ENCODE measurements around the gene BPIFB6. TPM values are rescaled to one million over a fixed set of nuclear protein-coding genes. Genes with fewer than 3 reads are reported as not detected.

BPIFB6 gene
- total and polyA plus RNA-seq, 10 of the 15 experiments (the other 5 are each of a cell fraction or from before 2014, with no cell fraction given), result not detected

DNA sequence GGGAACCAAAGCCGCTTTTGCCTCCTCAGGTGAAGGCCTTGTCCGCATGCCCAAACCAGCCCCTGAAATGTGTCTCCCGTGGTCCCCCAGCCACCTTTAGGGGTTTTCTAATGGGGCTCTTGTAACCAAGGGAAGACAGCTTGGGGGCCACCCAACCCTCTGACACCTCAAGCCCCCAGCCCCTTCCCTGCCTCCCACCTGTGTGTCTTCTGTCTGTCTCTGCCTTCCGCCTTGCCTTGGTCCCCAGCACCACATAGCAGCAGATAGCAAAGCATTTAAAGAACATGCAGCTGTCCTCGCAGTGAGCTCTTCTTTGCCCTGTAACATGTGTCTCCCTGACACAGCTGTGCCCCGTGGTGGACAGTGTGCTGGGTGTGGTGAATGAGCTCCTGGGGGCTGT lies 31.8 kb downstream of the BPIFB6 start:
- no peak for TF ChIP-seq PML (IDR thresholded peaks at IDR 0.05; ENCODE audit: low read length)
- TF ChIP-seq, protein P1, sequence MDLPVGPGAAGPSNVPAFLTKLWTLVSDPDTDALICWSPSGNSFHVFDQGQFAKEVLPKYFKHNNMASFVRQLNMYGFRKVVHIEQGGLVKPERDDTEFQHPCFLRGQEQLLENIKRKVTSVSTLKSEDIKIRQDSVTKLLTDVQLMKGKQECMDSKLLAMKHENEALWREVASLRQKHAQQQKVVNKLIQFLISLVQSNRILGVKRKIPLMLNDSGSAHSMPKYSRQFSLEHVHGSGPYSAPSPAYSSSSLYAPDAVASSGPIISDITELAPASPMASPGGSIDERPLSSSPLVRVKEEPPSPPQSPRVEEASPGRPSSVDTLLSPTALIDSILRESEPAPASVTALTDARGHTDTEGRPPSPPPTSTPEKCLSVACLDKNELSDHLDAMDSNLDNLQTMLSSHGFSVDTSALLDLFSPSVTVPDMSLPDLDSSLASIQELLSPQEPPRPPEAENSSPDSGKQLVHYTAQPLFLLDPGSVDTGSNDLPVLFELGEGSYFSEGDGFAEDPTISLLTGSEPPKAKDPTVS (IDR thresholded peaks at IDR 0.05; ENCODE audit: low read depth, low read length), result no peak
- no peak for TF ChIP-seq SP1 (IDR thresholded peaks at IDR 0.05; ENCODE audit: low read depth, low read length)
- TF ChIP-seq MXI1 (IDR thresholded peaks at IDR 0.05; ENCODE audit: low read depth, low read length), result no peak
- no peak for TF ChIP-seq MTA2 (IDR thresholded peaks at IDR 0.05; ENCODE audit: low read depth)
- TF ChIP-seq, protein P2, sequence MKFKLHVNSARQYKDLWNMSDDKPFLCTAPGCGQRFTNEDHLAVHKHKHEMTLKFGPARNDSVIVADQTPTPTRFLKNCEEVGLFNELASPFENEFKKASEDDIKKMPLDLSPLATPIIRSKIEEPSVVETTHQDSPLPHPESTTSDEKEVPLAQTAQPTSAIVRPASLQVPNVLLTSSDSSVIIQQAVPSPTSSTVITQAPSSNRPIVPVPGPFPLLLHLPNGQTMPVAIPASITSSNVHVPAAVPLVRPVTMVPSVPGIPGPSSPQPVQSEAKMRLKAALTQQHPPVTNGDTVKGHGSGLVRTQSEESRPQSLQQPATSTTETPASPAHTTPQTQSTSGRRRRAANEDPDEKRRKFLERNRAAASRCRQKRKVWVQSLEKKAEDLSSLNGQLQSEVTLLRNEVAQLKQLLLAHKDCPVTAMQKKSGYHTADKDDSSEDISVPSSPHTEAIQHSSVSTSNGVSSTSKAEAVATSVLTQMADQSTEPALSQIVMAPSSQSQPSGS (IDR thresholded peaks at IDR 0.05; ENCODE audit: low read length), result no peak
- no peak for TF ChIP-seq HDGF (IDR thresholded peaks at IDR 0.05)
- TF ChIP-seq POLR2A (IDR thresholded peaks at IDR 0.05; ENCODE audit: low read depth, low read length), result no peak
- TF ChIP-seq, protein P3, sequence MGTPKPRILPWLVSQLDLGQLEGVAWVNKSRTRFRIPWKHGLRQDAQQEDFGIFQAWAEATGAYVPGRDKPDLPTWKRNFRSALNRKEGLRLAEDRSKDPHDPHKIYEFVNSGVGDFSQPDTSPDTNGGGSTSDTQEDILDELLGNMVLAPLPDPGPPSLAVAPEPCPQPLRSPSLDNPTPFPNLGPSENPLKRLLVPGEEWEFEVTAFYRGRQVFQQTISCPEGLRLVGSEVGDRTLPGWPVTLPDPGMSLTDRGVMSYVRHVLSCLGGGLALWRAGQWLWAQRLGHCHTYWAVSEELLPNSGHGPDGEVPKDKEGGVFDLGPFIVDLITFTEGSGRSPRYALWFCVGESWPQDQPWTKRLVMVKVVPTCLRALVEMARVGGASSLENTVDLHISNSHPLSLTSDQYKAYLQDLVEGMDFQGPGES (IDR thresholded peaks at IDR 0.05), result no peak
- TF ChIP-seq, protein P4, sequence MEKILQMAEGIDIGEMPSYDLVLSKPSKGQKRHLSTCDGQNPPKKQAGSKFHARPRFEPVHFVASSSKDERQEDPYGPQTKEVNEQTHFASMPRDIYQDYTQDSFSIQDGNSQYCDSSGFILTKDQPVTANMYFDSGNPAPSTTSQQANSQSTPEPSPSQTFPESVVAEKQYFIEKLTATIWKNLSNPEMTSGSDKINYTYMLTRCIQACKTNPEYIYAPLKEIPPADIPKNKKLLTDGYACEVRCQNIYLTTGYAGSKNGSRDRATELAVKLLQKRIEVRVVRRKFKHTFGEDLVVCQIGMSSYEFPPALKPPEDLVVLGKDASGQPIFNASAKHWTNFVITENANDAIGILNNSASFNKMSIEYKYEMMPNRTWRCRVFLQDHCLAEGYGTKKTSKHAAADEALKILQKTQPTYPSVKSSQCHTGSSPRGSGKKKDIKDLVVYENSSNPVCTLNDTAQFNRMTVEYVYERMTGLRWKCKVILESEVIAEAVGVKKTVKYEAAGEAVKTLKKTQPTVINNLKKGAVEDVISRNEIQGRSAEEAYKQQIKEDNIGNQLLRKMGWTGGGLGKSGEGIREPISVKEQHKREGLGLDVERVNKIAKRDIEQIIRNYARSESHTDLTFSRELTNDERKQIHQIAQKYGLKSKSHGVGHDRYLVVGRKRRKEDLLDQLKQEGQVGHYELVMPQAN (conservative IDR thresholded peaks at IDR 0.05), result no peak
- no peak for TF ChIP-seq RELA (IDR thresholded peaks at IDR 0.05; ENCODE audit: borderline replicate concordance, partially characterized antibody)
- no peak for TF ChIP-seq RUNX3 (IDR thresholded peaks at IDR 0.05; ENCODE audit: low read length)
- no peak for TF ChIP-seq BCL11A (IDR thresholded peaks at IDR 0.05; ENCODE audit: low read depth, low read length)
- no peak for TF ChIP-seq DPF2 (IDR thresholded peaks at IDR 0.05)
- no peak for TF ChIP-seq JUND (IDR thresholded peaks at IDR 0.05; ENCODE audit: low read depth, low read length)
- no peak for TF ChIP-seq SMAD1 (IDR thresholded peaks at IDR 0.05; ENCODE audit: low read depth, partially characterized antibody)
- BruUV-seq (replicated peaks), result no TSS peak
- DNase-seq (ENCODE audit: low read depth, low spot score) (no peak), FAIRE-seq (no peak), ATAC-seq (no peak)
- Histone ChIP-seq H2AFZ (ENCODE audit: control insufficient read depth, low read depth, low read length) (no peak overlapping the region), H3K36me3 (ENCODE audit: control insufficient read depth in 2 of 2, insufficient read depth in 2 of 2, low read length in 1 of 2) (no peaks in the 10 kb centered on the region), H3K27me3 (replicated peaks in 1 of 2; ENCODE audit: control insufficient read depth in 2 of 2, insufficient read depth in 2 of 2, low read length in 1 of 2) (no peaks in the 10 kb centered on the region), H3K4me1 (ENCODE audit: control insufficient read depth, insufficient read depth, low read length) (no peaks in the 10 kb centered on the region), H3K9me3 (replicated peaks; ENCODE audit: control insufficient read depth, insufficient read depth, low read length) (no peaks in the 10 kb centered on the region), H4K20me1 (ENCODE audit: control insufficient read depth, insufficient read depth) (no peaks in the 10 kb centered on the region), H3K79me2 (ENCODE audit: control insufficient read depth, insufficient read depth, low read length) (no peaks in the 10 kb centered on the region), H3K9ac (ENCODE audit: control insufficient read depth, insufficient read depth, low read length) (no peak overlapping the region), H3K27ac (ENCODE audit: control insufficient read depth, insufficient read depth) (no peak overlapping the region), H3K4me3 (no peak overlapping the region), H3K4me2 (ENCODE audit: control insufficient read depth, insufficient read depth) (no peak overlapping the region)
- intact Hi-C loops (cut with micrococcal nuclease; ENCODE audit: unreplicated experiment), result no loop called here
- ChIA-PET CTCF (no interaction called here), RAD21 (ENCODE audit: unreplicated experiment) (no interaction called here), SMC1A (ENCODE audit: uncharacterized antibody, unreplicated experiment) (no interaction called here), POLR2A (no interaction called here)
- in situ Hi-C loops (cut with MboI), result no loop called here
- WGBS (ENCODE audit: insufficient coverage, insufficient replicate concordance, low lambda C conversion rate, missing lambda C conversion rate), result 66% methylated on average over 6 of the region's 6 CpGs

Measured in GM12878 (cell line).